ENCODE data around the gene GPR39.
"Not testable (repeated sequence)": the region's sequence is repeated elsewhere in the genome, so short reads cannot be mapped to it uniquely, and the experiment has no call there.

Gene GPR39

GRCh38 chr2:132497591-132497990 is 81.0 kb downstream of the GPR39 start:
- no peak for DNase-seq (ENCODE audit: low read depth)

GRCh38 chr2:132503701-132504100 is 87.1 kb downstream of the GPR39 start:
- DNase-seq (ENCODE audit: low read depth): no peak

- no peak for DNase-seq (ENCODE audit: low read depth)
Observed at GRCh38 chr2:132515010-132515409, 98.4 kb downstream of the GPR39 start.

- no peak for DNase-seq (ENCODE audit: low read depth)
Observed at GRCh38 chr2:132517386-132517785, 100.8 kb downstream of the GPR39 start.

GRCh38 chr2:132518302-132518701 is 101.7 kb downstream of the GPR39 start:
- no peak for DNase-seq (ENCODE audit: low read depth)

GRCh38 chr2:132519566-132519965 is 103.0 kb downstream of the GPR39 start:
- no peak for DNase-seq (ENCODE audit: low read depth)

GRCh38 chr2:132521341-132521740 is 104.7 kb downstream of the GPR39 start:
- DNase-seq (ENCODE audit: low read depth): no peak

- no peak for DNase-seq (ENCODE audit: low read depth)
Observed at GRCh38 chr2:132522901-132523300, 106.3 kb downstream of the GPR39 start.

- not testable (repeated sequence) for DNase-seq (ENCODE audit: low read depth)
Observed at GRCh38 chr2:132537061-132537460, 120.5 kb downstream of the GPR39 start.

GRCh38 chr2:132538331-132538855 is 121.8 kb downstream of the GPR39 start:
- DNase-seq (ENCODE audit: low read depth): no peak

GRCh38 chr2:132540166-132540565 is 123.6 kb downstream of the GPR39 start:
- DNase-seq (ENCODE audit: low read depth): no peak

GRCh38 chr2:132542953-132543569 is 126.5 kb downstream of the GPR39 start:
- no peak for DNase-seq (ENCODE audit: low read depth)

- no peak for DNase-seq (ENCODE audit: low read depth)
Observed at GRCh38 chr2:132544006-132544630, 127.5 kb downstream of the GPR39 start.

- DNase-seq (ENCODE audit: low read depth): no peak
Observed at GRCh38 chr2:132547090-132547687, 130.6 kb downstream of the GPR39 start.

GRCh38 chr2:132549935-132550670 is 133.5 kb downstream of the GPR39 start:
- DNase-seq (ENCODE audit: low read depth): no peak

- no peak for DNase-seq (ENCODE audit: low read depth)
Observed at GRCh38 chr2:132550946-132551345, 134.3 kb downstream of the GPR39 start.

GRCh38 chr2:132557694-132558093 is 141.1 kb downstream of the GPR39 start:
- DNase-seq (ENCODE audit: low read depth): no peak

- DNase-seq (ENCODE audit: low read depth): no peak
Observed at GRCh38 chr2:132559326-132559725, 142.7 kb downstream of the GPR39 start.

- DNase-seq (ENCODE audit: low read depth): no peak
Observed at GRCh38 chr2:132559921-132560320, 143.3 kb downstream of the GPR39 start.

GRCh38 chr2:132560562-132560961 is 144.0 kb downstream of the GPR39 start:
- DNase-seq (ENCODE audit: low read depth): no peak

- DNase-seq (ENCODE audit: low read depth): no peak
Observed at GRCh38 chr2:132562245-132562644, 145.6 kb downstream of the GPR39 start.

- no peak for DNase-seq (ENCODE audit: low read depth)
Observed at GRCh38 chr2:132564065-132564464, 147.5 kb downstream of the GPR39 start.

- DNase-seq (ENCODE audit: low read depth): no peak
Observed at GRCh38 chr2:132566379-132566778, 149.8 kb downstream of the GPR39 start.
